ENCODE data around the gene PCDHGB3. TPM values are rescaled to one million over a fixed set of nuclear protein-coding genes. Genes with fewer than 3 reads are reported as not detected.

The PCDHGB3 gene
- total and polyA plus RNA-seq, 9 of the 15 experiments (the other 6 are each of a cell fraction or from before 2014, with no cell fraction given): 0.05 to 0.19 (median 0.11) TPM; not detected in 2

DNA sequence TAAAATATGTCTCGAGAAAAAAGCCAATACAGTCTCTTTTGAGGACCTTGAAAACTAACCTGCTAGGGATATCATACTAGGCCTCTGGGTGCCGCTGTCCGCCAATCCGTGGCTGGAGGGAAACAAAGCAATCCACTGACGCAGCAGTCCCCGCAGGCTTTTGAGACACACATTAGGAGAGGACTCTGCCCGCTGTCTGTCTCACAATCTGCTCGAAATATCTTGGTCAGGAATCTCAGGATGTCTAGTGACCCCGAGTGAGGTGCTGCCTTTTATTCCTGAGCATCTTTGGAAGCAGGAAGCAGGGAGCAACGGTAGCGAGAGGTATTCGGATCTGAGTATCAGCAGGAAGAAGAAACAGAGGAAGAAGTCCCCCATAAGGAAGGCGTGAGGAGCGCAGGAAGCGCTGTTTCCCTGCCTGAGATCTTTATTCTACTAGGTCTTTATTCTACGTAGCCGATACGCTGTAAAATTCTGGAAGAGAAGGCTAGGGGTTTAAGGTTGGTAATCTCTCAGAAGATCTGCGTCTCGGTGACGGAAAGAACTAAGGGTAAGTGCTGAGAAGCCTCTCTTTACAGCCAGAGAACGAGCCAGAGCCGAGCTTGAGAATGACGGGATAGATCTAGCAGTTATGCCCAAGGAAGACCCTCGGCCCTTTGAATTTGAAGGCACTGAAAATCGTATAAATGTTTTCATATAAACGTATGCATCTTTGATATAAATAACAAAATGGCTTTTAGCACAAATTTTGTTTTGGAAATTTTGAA lies 43.8 kb upstream of the PCDHGB3 start (continued):
- TF ChIP-seq, protein P1, sequence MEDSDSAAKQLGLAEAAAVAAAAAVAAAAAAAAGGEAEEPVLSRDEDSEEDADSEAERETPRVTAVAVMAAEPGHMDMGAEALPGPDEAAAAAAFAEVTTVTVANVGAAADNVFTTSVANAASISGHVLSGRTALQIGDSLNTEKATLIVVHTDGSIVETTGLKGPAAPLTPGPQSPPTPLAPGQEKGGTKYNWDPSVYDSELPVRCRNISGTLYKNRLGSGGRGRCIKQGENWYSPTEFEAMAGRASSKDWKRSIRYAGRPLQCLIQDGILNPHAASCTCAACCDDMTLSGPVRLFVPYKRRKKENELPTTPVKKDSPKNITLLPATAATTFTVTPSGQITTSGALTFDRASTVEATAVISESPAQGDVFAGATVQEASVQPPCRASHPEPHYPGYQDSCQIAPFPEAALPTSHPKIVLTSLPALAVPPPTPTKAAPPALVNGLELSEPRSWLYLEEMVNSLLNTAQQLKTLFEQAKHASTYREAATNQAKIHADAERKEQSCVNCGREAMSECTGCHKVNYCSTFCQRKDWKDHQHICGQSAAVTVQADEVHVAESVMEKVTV (CRISPR knock-in tag; IDR thresholded peaks at IDR 0.05): peak; percentile 55
- no peak for TF ChIP-seq GTF2F1 (IDR thresholded peaks at IDR 0.05; ENCODE audit: low read depth, low read length)
- TF ChIP-seq ZNF239 (CRISPR knock-in tag; IDR thresholded peaks at IDR 0.05): peak; percentile 90
- no peak for TF ChIP-seq ZNF717 (CRISPR knock-in tag; IDR thresholded peaks at IDR 0.05)
- TF ChIP-seq, protein P2, sequence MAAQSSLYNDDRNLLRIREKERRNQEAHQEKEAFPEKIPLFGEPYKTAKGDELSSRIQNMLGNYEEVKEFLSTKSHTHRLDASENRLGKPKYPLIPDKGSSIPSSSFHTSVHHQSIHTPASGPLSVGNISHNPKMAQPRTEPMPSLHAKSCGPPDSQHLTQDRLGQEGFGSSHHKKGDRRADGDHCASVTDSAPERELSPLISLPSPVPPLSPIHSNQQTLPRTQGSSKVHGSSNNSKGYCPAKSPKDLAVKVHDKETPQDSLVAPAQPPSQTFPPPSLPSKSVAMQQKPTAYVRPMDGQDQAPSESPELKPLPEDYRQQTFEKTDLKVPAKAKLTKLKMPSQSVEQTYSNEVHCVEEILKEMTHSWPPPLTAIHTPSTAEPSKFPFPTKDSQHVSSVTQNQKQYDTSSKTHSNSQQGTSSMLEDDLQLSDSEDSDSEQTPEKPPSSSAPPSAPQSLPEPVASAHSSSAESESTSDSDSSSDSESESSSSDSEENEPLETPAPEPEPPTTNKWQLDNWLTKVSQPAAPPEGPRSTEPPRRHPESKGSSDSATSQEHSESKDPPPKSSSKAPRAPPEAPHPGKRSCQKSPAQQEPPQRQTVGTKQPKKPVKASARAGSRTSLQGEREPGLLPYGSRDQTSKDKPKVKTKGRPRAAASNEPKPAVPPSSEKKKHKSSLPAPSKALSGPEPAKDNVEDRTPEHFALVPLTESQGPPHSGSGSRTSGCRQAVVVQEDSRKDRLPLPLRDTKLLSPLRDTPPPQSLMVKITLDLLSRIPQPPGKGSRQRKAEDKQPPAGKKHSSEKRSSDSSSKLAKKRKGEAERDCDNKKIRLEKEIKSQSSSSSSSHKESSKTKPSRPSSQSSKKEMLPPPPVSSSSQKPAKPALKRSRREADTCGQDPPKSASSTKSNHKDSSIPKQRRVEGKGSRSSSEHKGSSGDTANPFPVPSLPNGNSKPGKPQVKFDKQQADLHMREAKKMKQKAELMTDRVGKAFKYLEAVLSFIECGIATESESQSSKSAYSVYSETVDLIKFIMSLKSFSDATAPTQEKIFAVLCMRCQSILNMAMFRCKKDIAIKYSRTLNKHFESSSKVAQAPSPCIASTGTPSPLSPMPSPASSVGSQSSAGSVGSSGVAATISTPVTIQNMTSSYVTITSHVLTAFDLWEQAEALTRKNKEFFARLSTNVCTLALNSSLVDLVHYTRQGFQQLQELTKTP (IDR thresholded peaks at IDR 0.05; ENCODE audit: low read depth in 1 of 2, partially characterized antibody in 2 of 2): peak in 1 of 2 experiments; percentile 31
- TF ChIP-seq MLLT1 (IDR thresholded peaks at IDR 0.05): peak in 1 of 2 experiments; percentile 59; a peak in 1 of 4 replicates
- TF ChIP-seq, protein P3, sequence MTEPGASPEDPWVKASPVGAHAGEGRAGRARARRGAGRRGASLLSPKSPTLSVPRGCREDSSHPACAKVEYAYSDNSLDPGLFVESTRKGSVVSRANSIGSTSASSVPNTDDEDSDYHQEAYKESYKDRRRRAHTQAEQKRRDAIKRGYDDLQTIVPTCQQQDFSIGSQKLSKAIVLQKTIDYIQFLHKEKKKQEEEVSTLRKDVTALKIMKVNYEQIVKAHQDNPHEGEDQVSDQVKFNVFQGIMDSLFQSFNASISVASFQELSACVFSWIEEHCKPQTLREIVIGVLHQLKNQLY (CRISPR knock-in tag; conservative IDR thresholded peaks at IDR 0.05): no peak
- TF ChIP-seq ZNF583 (CRISPR knock-in tag; IDR thresholded peaks at IDR 0.05): no peak
- TF ChIP-seq ZNF77 (CRISPR knock-in tag; IDR thresholded peaks at IDR 0.05): no peak
- no peak for TF ChIP-seq USF2 (CRISPR knock-in tag; IDR thresholded peaks at IDR 0.05)
- TF ChIP-seq ETV1 (tag; conservative IDR thresholded peaks at IDR 0.05; ENCODE audit: low read depth): peak; percentile 40; the same call in 1 of the 2 replicates
- peak in 1 of 2 experiments; percentile 69; a peak in 2 of 3 replicates for TF ChIP-seq CBX3 (IDR thresholded peaks at IDR 0.05; ENCODE audit: borderline replicate concordance in 1 of 2, low read length in 2 of 2)
- TF ChIP-seq ZBTB7A (IDR thresholded peaks at IDR 0.05; ENCODE audit: borderline replicate concordance, control insufficient read depth, low read depth, low read length): peak; percentile 36; the same call in 1 of the 2 replicates
- TF ChIP-seq NFIC (IDR thresholded peaks at IDR 0.05): peak; percentile 1; the same call in 1 of the 2 replicates
- TF ChIP-seq C11orf30 (IDR thresholded peaks at IDR 0.05; ENCODE audit: low read depth): peak; percentile 67
- TF ChIP-seq TCFL5 (CRISPR knock-in tag; conservative IDR thresholded peaks at IDR 0.05): no peak

All from K562 (cell line).